Natural killer cell (primary cell): ENCODE data around the gene ASAP2. TPM values are rescaled to one million over a fixed set of nuclear protein-coding genes. Genes with fewer than 3 reads are reported as not detected.

Experiments
- ATAC-seq, 3 donors: fragments of 150-1000 bp in 2 of 3; fragments of 200-7000 bp in 1 of 3; cut with Tn5 transposase; 1 replicate in 1 of 3; 2 replicates in 2 of 3; pipeline ENCODE4 v1.10.0; 2021; ENCODE audit warnings: mild to moderate bottlenecking in 2 of 3, moderate library complexity in 2 of 3
- DNase-seq, 2 donors: peaks; one replicate each; pipeline versions ENCODE4 v3.0.0 to v3.0.0-alpha.2; 2013 to 2021; ENCODE audit warnings: mixed read lengths in 1 of 2
- H3K27ac ChIP-seq: one replicate; pipeline ENCODE4 v1.5.1; 2013; ENCODE audit warnings: mild to moderate bottlenecking, low read length
- H3K27me3 ChIP-seq: one replicate; pipeline ENCODE4 v1.6.1; 2013; ENCODE audit warnings: low read length; ENCODE audit not compliant: control insufficient read depth, insufficient read depth
- H3K36me3 ChIP-seq: one replicate; pipeline ENCODE4 v1.6.1; 2013; ENCODE audit warnings: low read length; ENCODE audit not compliant: control insufficient read depth, insufficient read depth
- H3K4me1 ChIP-seq: one replicate; pipeline ENCODE4 v1.6.1; 2013; ENCODE audit warnings: low read length; ENCODE audit not compliant: control insufficient read depth, insufficient read depth
- H3K4me3 ChIP-seq: one replicate; pipeline ENCODE4 v1.5.1; 2013; ENCODE audit warnings: low read length
- H3K9me3 ChIP-seq: one replicate; pipeline ENCODE4 v1.6.1; 2013; ENCODE audit warnings: low read length; ENCODE audit not compliant: control insufficient read depth, insufficient read depth
- H3K27ac Mint-ChIP-seq, 2 donors: one replicate each; pipeline ENCODE4 v1.8.0; 2022; ENCODE audit warnings: mild to moderate bottlenecking in 2 of 2, mixed read lengths in 2 of 2, moderate library complexity in 1 of 2
- H3K27me3 Mint-ChIP-seq, 2 donors: one replicate each; pipeline ENCODE4 v1.8.0; 2022; ENCODE audit warnings: low read depth in 2 of 2, mixed read lengths in 2 of 2
- H3K36me3 Mint-ChIP-seq: one replicate; pipeline ENCODE4 v1.8.0; 2022; ENCODE audit warnings: mixed read lengths
- H3K4me1 Mint-ChIP-seq, 2 donors: one replicate each; pipeline ENCODE4 v1.8.0; 2022; ENCODE audit warnings: mixed read lengths in 2 of 2
- H3K4me3 Mint-ChIP-seq: one replicate; pipeline ENCODE4 v1.8.0; 2022; ENCODE audit warnings: mild to moderate bottlenecking, moderate library complexity, mixed read lengths
- H3K9me3 Mint-ChIP-seq, 2 donors: one replicate each; pipeline ENCODE4 v1.8.0; 2022; ENCODE audit warnings: mixed read lengths in 2 of 2
- WGBS: methylation state at CpG from one replicate; pipeline ENCODE4 v1.1.7; 2013; ENCODE audit warnings: missing lambda C conversion rate; ENCODE audit not compliant: insufficient coverage; 5-methylcytosine and 5-hydroxymethylcytosine counted together
- intact Hi-C: fragments of 100-400 bp; cut with micrococcal nuclease; formaldehyde crosslinking; loops from one replicate; pipeline ENCODE4 v1.14.2; 2022
- total RNA-seq, 4 donors: library from RNA; stranded (reverse); fragments of 120-200 nt in 1 of 4; gene quantifications; one replicate each; pipeline versions ENCODE4 v1.2.3 to v1.2.4, GENCODE V29; 2013 to 2022
- TF ChIP-seq, protein P1 (sequence below): fragments of 200-600 bp; IDR thresholded peaks from one replicate; pipeline ENCODE4 v1.8.0; 2022; ENCODE audit warnings: antibody characterized with exemption

Gene ASAP2
- total RNA-seq, 3 donors from 2014 or later (not counting 1 experiment from before 2014, with no cell fraction given): 0.20 to 1.8 (median 0.60) TPM

DNA sequence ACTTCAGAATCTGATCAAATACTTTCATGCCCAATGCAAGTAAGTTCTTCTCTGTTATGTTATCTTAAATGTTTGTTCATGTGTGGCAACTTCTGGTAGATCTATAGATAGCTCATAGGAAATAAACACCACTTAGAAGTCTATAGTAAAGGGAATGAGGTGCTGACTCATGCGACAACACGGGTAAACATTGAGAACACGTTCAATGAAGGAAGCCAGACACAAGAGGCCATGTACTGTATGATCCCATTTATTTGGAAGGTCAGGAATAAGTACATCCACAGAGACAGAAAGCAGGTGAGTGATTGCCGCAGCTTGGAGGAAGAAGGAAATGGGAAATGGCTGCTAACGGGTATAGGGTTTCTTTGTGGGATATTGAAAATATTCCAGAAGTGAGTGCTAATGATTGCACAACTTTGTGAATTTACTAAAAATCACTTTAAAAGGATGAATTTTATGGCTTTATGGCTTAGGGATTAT is 121.3 kb downstream of the ASAP2 start:
- Histone ChIP-seq H3K9me3 (no peaks in the 10 kb centered on the region), H3K27ac (no peak overlapping the region), H3K27me3 (no peaks in the 10 kb centered on the region), H3K4me1 (peaks cover 3% of the 10 kb centered on the region), H3K4me3 (no peak overlapping the region), H3K36me3 (no peaks in the 10 kb centered on the region)
- no peaks in the 10 kb centered on the region for H3K36me3 Mint-ChIP-seq
- H3K4me1 Mint-ChIP-seq: no peaks in the 10 kb centered on the region
- 49% methylated on average over 5 of the region's 5 CpGs for whole genome bisulfite sequencing
- ATAC-seq (peak in 1 of 3 donors; percentile 68), DNase-seq (no peak)
- intact Hi-C loops: no loop called here
- H3K9me3 Mint-ChIP-seq: no peaks in the 10 kb centered on the region
- H3K27me3 Mint-ChIP-seq: peaks cover 10% of the 10 kb centered on the region in 2 donors
- no peak overlapping the region for H3K27ac Mint-ChIP-seq
- H3K4me3 Mint-ChIP-seq: no peak overlapping the region
- TF ChIP-seq, protein P1, sequence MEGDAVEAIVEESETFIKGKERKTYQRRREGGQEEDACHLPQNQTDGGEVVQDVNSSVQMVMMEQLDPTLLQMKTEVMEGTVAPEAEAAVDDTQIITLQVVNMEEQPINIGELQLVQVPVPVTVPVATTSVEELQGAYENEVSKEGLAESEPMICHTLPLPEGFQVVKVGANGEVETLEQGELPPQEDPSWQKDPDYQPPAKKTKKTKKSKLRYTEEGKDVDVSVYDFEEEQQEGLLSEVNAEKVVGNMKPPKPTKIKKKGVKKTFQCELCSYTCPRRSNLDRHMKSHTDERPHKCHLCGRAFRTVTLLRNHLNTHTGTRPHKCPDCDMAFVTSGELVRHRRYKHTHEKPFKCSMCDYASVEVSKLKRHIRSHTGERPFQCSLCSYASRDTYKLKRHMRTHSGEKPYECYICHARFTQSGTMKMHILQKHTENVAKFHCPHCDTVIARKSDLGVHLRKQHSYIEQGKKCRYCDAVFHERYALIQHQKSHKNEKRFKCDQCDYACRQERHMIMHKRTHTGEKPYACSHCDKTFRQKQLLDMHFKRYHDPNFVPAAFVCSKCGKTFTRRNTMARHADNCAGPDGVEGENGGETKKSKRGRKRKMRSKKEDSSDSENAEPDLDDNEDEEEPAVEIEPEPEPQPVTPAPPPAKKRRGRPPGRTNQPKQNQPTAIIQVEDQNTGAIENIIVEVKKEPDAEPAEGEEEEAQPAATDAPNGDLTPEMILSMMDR: no peak

DNA sequence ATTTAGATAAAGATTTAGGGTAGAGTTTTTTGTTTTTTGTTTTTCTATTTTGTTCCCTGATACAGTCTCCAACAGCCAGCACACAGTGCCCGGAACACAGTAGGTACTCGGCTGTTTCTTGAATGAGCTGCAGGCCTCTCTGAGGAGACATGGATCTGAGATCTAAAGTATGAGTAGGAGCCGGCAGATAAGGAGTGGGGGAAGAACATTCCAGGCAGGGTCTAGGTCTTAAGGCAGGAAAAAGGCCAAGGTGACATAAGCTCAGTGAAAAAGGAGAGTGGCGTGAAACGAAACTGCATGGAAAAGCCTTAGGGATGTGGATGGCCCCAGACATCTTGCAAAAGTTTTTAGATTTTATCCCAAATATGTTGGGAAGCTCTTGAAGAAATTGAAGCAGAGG is 122.3 kb downstream of the ASAP2 start:
- TF ChIP-seq, protein P1: no peak
- intact Hi-C loops: no loop called here
- WGBS: 94% methylated on average over 5 of the region's 5 CpGs

GRCh38 chr2:9329497-9329896 is 122.9 kb downstream of the ASAP2 start:
- TF ChIP-seq, protein P1: no peak
- intact Hi-C loops: no loop called here
- H3K9me3 ChIP-seq: no peaks in the 10 kb centered on the region

More for the DNA sequence above, 122.3 kb downstream of the ASAP2 start:
- Histone ChIP-seq H3K4me1 (peaks cover 3% of the 10 kb centered on the region), H3K36me3 (no peaks in the 10 kb centered on the region), H3K27ac (no peak overlapping the region), H3K27me3 (no peaks in the 10 kb centered on the region), H3K4me3 (no peak overlapping the region), H3K9me3 (no peaks in the 10 kb centered on the region)
- DNase-seq (no peak), ATAC-seq (no peak)
- H3K27me3 Mint-ChIP-seq: peaks cover 10 to 14% of the 10 kb centered on the region in 2 donors
- no peaks in the 10 kb centered on the region for H3K36me3 Mint-ChIP-seq
- H3K4me3 Mint-ChIP-seq: no peak overlapping the region
- H3K9me3 Mint-ChIP-seq: no peaks in the 10 kb centered on the region
- no peak overlapping the region for H3K27ac Mint-ChIP-seq
- no peaks in the 10 kb centered on the region for H3K4me1 Mint-ChIP-seq

More at GRCh38 chr2:9329497-9329896, 122.9 kb downstream of the ASAP2 start:
- Mint-ChIP-seq H3K36me3 (no peaks in the 10 kb centered on the region), H3K27ac (no peak overlapping the region), H3K4me1 (no peaks in the 10 kb centered on the region), H3K4me3 (no peak overlapping the region), H3K27me3 (peaks cover 10 to 14% of the 10 kb centered on the region in 2 donors), H3K9me3 (no peaks in the 10 kb centered on the region)
- peaks cover 3% of the 10 kb centered on the region for H3K4me1 ChIP-seq
- H3K27me3 ChIP-seq: no peaks in the 10 kb centered on the region
- DNase-seq (no peak), ATAC-seq (no peak)
- H3K36me3 ChIP-seq: no peaks in the 10 kb centered on the region
- H3K27ac ChIP-seq: no peak overlapping the region
- WGBS: 88% methylated on average over 5 of the region's 5 CpGs
- no peak overlapping the region for H3K4me3 ChIP-seq
